GM11168 (cell line): ENCODE measurements around the gene CFAP20DC.
"Not testable (repeated sequence)": the region's sequence is repeated elsewhere in the genome, so short reads cannot be mapped to it uniquely, and the experiment has no call there.

Experiments used
- in situ Hi-C: fragments of 300-500 bp; cut with MboI; formaldehyde crosslinking; loops from one replicate; pipeline ENCODE4 v1.12.0; 2022; ENCODE audit warnings: low sequenced_read_pairs; ENCODE audit not compliant: unreplicated experiment

The CFAP20DC gene

GRCh38 chr3:58979840-58980239 is 70.0 kb downstream of the CFAP20DC start:
- in situ Hi-C loops, result no loop called here

GRCh38 chr3:58973796-58974195 is 76.0 kb downstream of the CFAP20DC start:
- in situ Hi-C loops, result no loop called here

DNA sequence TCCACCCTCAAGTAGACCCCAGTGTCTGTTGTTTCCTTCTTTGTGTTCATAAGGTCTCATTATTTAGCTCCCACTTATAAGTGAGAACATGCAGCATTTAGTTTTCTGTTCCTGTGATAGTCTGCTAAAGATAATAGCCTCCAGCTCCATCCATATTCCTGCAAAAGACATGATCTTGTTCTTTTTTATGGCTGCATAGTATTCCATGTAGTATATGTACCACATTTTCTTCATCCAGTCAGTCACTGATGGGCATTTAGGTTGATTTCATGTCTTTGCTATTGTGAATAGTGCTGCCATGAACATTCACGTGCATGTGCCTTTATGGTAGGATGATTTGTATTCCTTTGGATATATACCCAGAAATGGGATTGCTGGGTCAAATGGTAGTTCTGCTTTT is 82.0 kb downstream of the CFAP20DC start:
- in situ Hi-C loops, result not testable (repeated sequence)

DNA sequence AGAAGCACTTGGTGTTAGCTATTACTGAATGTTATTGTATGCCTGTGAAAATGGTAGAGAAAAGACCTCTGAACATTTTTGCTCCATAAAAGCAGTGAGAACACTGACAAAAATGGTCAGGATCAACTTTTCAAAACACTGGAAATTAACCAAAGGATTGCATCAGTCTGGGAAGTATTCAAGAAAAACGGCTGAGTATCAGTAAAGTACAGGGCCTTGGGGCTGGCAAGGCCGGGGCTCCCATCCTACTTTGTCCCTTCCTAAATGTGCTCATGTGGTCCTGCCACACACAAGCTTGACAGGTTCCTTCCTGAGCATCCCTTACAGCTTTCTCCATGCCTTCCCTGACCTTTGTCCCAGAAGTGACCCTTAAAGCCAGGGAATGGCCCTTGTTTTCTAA is 84.0 kb downstream of the CFAP20DC start:
- in situ Hi-C loops, result no loop called here

GRCh38 chr3:58963928-58964503 is 85.8 kb downstream of the CFAP20DC start:
- in situ Hi-C loops, result no loop called here

- in situ Hi-C loops, result no loop called here
Measured at GRCh38 chr3:58962816-58963215, 87.0 kb downstream of the CFAP20DC start.

DNA sequence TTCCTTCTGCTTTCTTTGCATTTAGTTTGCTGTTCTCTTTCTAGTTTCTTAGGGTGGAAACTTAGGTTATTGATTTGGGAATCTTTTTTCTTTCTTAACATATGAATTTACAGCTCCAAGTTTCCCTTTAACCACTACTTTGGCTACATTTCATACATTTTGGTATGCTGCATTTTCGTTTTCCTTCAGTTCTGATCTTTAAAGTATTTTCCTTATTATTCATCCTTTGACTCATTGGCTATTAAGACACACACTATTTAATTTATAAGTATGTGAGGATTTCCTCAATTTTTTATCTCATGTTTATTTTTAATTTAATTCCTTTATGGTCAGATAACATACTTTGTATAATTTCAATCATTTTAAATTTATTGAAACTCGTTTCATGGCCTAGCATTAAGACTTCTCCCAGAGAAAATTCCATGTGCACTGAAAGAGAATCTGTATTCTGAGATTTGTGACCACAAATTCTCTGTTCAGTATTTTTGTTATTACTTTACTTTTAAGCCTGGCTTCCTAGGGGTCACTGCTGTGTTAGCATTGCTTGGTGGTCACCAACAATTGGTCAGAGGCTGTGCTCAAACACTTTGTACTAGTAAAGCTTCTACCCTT is 87.7 kb downstream of the CFAP20DC start:
- in situ Hi-C loops, result no loop called here

- in situ Hi-C loops, result no loop called here
Measured at GRCh38 chr3:58955308-58955707, 94.5 kb downstream of the CFAP20DC start.

DNA sequence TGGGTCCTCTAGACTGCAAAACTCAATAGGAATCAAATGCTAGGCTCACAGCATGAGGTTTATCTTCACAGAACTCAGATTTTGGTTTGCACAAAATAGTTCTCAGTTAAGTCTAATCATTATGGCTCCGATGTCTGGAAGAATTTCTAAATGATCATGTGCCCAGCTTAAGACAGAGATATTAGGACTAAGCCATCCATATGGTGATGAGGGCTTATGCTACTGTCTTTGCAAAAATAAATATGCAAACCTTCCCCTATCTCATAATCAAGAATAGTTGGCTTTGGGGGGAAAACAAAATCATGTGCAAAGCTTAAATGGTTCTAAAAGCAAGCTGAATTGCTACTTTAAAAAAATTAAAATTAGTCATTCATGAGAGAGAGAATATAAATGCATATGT is 96.5 kb downstream of the CFAP20DC start:
- in situ Hi-C loops, result no loop called here

- in situ Hi-C loops, result no loop called here
Measured at GRCh38 chr3:58952128-58952917, 97.5 kb downstream of the CFAP20DC start.

- in situ Hi-C loops, result no loop called here
Measured at GRCh38 chr3:58948018-58948417, 101.8 kb downstream of the CFAP20DC start.

DNA sequence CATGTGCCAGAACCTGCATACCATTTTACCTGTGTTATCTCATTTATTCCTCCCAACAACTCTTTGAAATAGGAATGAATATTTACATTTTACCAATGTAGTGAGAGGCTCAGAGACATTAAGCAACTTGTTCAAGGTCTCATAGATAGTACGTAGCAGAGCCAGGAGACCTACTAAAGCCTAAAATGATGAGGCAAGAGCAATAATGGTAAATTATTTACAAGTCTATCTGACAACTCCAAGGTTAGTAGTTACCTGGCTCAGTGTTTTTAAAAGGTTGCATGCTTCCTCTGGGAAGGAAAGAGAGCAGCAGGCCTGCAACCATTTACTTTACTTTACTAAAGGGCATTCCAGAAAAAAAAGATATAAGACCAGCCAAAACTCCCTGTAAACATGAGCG is 103.0 kb downstream of the CFAP20DC start:
- in situ Hi-C loops, result no loop called here

DNA sequence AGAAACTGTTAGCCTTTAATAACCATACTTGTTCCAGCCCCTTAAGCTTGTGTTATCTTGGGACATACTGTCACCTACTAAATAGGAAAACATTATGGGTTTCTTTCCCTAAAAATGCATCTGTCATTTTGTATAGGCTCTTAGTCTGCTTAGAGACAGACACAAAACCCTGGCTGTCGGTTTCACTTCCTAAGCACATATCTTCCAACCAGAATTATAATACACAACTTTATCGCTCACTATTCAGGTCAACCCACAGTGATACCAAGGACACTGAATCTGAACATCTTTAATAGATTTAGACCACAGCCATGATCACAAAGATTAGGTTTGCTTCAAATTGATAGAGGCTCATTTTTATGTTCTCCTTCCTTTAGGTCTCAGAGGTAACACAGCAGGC is 111.8 kb downstream of the CFAP20DC start:
- in situ Hi-C loops, result no loop called here

DNA sequence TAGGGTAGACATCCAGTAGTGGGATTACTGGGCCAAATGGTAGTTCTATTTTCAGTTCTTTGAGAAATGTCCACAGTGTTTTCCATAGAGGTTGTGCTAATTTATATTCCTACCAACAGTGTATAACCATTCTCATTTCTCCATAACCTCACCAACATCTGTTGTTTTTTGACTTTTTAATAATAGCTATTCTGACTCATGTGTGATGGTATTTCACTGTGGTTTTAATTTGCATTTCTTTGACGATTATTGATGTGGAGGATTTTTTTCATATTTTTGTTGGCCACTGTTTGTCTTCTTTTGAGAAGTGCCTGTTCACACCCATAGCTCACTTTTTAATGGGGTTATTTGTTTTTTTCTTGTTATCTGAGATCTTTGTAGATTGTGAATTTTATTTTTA is 125.2 kb downstream of the CFAP20DC start:
- in situ Hi-C loops, result no loop called here

DNA sequence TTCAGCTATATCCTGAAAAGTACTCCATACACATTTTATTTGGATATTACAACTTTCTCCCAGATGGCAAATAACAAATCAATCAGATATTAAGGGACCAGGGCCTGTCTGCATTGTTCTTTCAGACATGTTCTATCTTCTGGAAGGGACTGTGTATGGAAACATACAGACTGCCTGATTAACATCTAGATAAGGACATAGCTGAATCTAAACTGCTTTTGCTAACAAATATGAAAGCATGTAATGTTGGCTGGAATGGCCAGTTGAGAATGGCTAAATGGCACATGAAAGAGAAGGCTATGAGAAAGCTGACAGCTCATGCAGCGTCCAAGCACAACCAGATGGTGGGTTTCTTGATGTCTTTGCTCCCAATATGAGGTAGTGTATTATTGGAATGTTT is 149.4 kb downstream of the CFAP20DC start:
- in situ Hi-C loops, result no loop called here

- in situ Hi-C loops, result no loop called here
Measured at GRCh38 chr3:58899953-58900298, 149.9 kb downstream of the CFAP20DC start.

DNA sequence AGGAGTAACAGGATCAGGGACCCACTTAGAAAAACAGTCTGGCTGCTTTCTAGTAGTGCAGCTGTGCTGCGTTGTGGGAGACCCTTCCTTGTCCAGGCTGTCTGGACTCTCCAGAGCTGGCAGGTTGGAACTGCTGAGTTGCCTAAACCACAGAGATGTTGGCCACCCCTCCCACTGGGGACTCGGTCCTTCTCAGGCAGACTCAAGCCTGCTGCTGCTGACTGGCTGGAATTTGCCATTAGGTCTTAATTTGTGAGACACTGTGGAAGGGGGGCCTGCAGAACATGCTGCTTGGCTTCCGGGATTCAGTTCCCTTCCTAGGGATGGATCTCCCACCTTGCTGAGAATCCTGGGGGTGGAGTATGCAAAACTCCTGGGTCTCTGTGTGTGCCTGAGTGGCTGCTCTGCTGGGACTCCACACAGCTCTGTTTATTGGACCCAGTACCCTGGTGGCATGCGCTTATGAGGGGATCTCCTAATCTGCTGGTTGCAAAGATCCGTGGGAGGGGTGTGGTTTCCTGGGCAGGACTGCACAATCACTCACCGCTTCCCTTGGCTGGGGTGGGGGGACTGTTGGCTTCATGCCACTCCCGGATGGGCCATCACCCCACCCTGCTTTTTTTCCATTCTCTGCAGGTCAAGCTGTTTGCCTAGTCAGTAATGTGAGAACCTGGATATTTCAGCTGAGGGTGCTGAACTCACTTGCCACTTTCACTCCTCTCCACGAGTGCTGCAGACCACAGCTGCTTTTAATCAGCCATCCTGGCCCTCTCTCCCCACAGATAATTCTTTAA is 150.5 kb downstream of the CFAP20DC start:
- in situ Hi-C loops, result no loop called here

- in situ Hi-C loops, result no loop called here
Measured at GRCh38 chr3:58898513-58898912, 151.3 kb downstream of the CFAP20DC start.

DNA sequence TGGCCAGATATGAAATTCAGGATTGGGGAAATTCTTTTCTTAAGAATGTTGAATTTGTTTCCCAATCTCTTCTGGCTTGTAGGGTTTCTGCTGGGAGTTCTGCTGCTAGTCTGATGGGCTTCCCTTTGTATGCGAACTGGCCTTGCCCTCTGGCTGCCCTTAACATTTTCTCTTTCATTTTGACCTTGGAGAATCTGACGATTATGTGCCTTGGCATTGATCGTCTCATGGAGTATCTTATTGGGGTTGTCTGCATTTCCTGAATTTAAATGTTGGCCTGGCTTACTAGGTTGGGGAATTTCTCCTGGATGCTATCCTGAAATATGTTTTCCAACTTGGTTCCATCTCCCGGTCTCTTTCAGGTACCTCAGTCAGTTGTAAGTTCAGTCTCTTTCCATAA is 152.2 kb downstream of the CFAP20DC start:
- in situ Hi-C loops, result no loop called here

DNA sequence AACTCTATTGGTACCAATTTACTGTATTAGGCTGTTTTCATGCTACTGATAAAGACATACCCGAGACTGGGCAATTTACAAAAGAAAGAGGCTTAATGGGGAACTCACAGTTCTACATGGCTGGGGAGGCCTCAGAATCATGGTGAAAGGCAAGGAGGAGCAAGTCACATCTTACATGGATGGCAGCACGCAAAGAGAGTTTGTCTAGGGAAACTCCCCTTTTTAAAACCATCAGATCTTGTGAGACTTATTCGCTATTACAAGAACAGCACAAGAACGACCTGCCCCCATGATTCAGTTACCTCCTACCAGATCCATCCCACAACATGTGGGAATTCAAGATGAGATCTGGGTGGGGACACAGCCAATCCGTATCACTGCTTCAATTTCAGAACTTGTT is 154.1 kb downstream of the CFAP20DC start:
- in situ Hi-C loops, result not testable (repeated sequence)

- in situ Hi-C loops, result not testable (repeated sequence)
Measured at GRCh38 chr3:58892526-58892925, 157.3 kb downstream of the CFAP20DC start.
